CD1c-positive myeloid dendritic cell (primary cell): ENCODE measurements around the gene GLDN.
A peak's percentile ranks its signal among the peaks of the same experiment; 100 is the strongest.

ENCODE experiments used
- DNase-seq: peaks from one replicate; pipeline ENCODE4 v3.0.0-alpha.2; 2016; ENCODE audit errors: extremely low spot score

The GLDN gene

GRCh38 chr15:51341366-51342226 is at the start of gene GLDN:
Gene GLDN, plus strand, starts transcription at chr15:51341655. Its CDS starts 30 bp downstream, at chr15:51341685.
- DNase-seq = peak; percentile 51

- DNase-seq = no peak
Observed at GRCh38 chr15:51298620-51299019, 42.8 kb upstream of the GLDN start.

GRCh38 chr15:51299187-51300015 is 42.1 kb upstream of the GLDN start:
- DNase-seq = no peak

GRCh38 chr15:51302480-51302879 is 39.0 kb upstream of the GLDN start:
- DNase-seq = no peak

- DNase-seq = peak; percentile 11
Observed at GRCh38 chr15:51303462-51303980, 37.9 kb upstream of the GLDN start.

- DNase-seq = no peak
Observed at GRCh38 chr15:51307325-51307724, 34.1 kb upstream of the GLDN start.

GRCh38 chr15:51307811-51308210 is 33.6 kb upstream of the GLDN start:
- DNase-seq = peak; percentile 44

- no peak for DNase-seq
Observed at GRCh38 chr15:51310064-51310463, 31.4 kb upstream of the GLDN start.

- no peak for DNase-seq
Observed at GRCh38 chr15:51311510-51311909, 29.9 kb upstream of the GLDN start.

GRCh38 chr15:51312166-51313073 is 29.0 kb upstream of the GLDN start:
- DNase-seq = no peak

- no peak for DNase-seq
Observed at GRCh38 chr15:51313074-51313393, 28.4 kb upstream of the GLDN start.

GRCh38 chr15:51313644-51314280 is 27.7 kb upstream of the GLDN start:
- DNase-seq = no peak

- no peak for DNase-seq
Observed at GRCh38 chr15:51314391-51315337, 26.8 kb upstream of the GLDN start.

GRCh38 chr15:51315726-51316125 is 25.7 kb upstream of the GLDN start:
- no peak for DNase-seq

GRCh38 chr15:51316636-51317035 is 24.8 kb upstream of the GLDN start:
- no peak for DNase-seq

- no peak for DNase-seq
Observed at GRCh38 chr15:51318382-51319150, 22.9 kb upstream of the GLDN start.

GRCh38 chr15:51319539-51319938 is 21.9 kb upstream of the GLDN start:
- no peak for DNase-seq

- no peak for DNase-seq
Observed at GRCh38 chr15:51320843-51321242, 20.6 kb upstream of the GLDN start.

- DNase-seq = no peak
Observed at GRCh38 chr15:51321316-51321715, 20.1 kb upstream of the GLDN start.
